GM18526 (cell line): Measurements from ENCODE around the gene FAF1.

ENCODE experiments used
- POLR2A ChIP-seq: IDR thresholded peaks from 3 replicates; pipeline ENCODE4 v1.6.1; 2011; ENCODE audit not compliant: insufficient read length; ENCODE audit errors: extremely low read depth

FAF1 gene

GRCh38 chr1:50661626-50662025 lies 298.4 kb downstream of the FAF1 start:
- TF ChIP-seq POLR2A = no peak

- no peak for TF ChIP-seq POLR2A
Observed at GRCh38 chr1:50659107-50659662, 300.9 kb downstream of the FAF1 start.

- no peak for TF ChIP-seq POLR2A
Observed at GRCh38 chr1:50658459-50659076, 301.5 kb downstream of the FAF1 start.

- no peak for TF ChIP-seq POLR2A
Observed at GRCh38 chr1:50656931-50657330, 303.1 kb downstream of the FAF1 start.

- TF ChIP-seq POLR2A = no peak
Observed at GRCh38 chr1:50651476-50652263, 308.4 kb downstream of the FAF1 start.

GRCh38 chr1:50646526-50646925 lies 313.5 kb downstream of the FAF1 start:
- no peak for TF ChIP-seq POLR2A

- no peak for TF ChIP-seq POLR2A
Observed at GRCh38 chr1:50645139-50645538, 314.9 kb downstream of the FAF1 start.

- no peak for TF ChIP-seq POLR2A
Observed at GRCh38 chr1:50644447-50645105, 315.5 kb downstream of the FAF1 start.

- TF ChIP-seq POLR2A = no peak
Observed at GRCh38 chr1:50637460-50637859, 322.6 kb downstream of the FAF1 start.

GRCh38 chr1:50634251-50634650 lies 325.8 kb downstream of the FAF1 start:
- TF ChIP-seq POLR2A = no peak

GRCh38 chr1:50633465-50633864 lies 326.6 kb downstream of the FAF1 start:
- TF ChIP-seq POLR2A = no peak

GRCh38 chr1:50631161-50631560 lies 328.9 kb downstream of the FAF1 start:
- TF ChIP-seq POLR2A = no peak

- TF ChIP-seq POLR2A = no peak
Observed at GRCh38 chr1:50622259-50622658, 337.8 kb downstream of the FAF1 start.

- TF ChIP-seq POLR2A = no peak
Observed at GRCh38 chr1:50620680-50621329, 339.3 kb downstream of the FAF1 start.

GRCh38 chr1:50615036-50615750 lies 344.9 kb downstream of the FAF1 start:
- no peak for TF ChIP-seq POLR2A

GRCh38 chr1:50611675-50612074 lies 348.4 kb downstream of the FAF1 start:
- TF ChIP-seq POLR2A = no peak
